GM12878 (cell line): Measurements from ENCODE around the gene POLR3G. TPM values are rescaled to one million over a fixed set of nuclear protein-coding genes. Genes with fewer than 3 reads are reported as not detected.

Experiments used
- ATAC-seq: fragments of 200-7000 bp; cut with Tn5 transposase; 3 replicates; pipeline ENCODE4 v1.9.1; 2020; ENCODE audit warnings: mild to moderate bottlenecking, moderate library complexity
- BruUV-seq: library from RNA; stranded (reverse); fragments of 400-500 nt; replicated peaks from 2 replicates; lab custom pipeline; 2021; lab: Mats Ljungman, UMichigan
- CTCF ChIA-PET: fragments of 300-600 bp; sonication (Branson Sonifier 250); formaldehyde crosslinking; extraction: SDS; loops from one replicate; lab custom pipeline; 2021; ENCODE audit warnings: inconsistent platforms; lab: Yijun Ruan, JAX
- POLR2A ChIA-PET: fragments of 350-600 bp; formaldehyde crosslinking; extraction: SDS; loops from one replicate; lab custom pipeline; 2021; ENCODE audit warnings: inconsistent platforms; lab: Charles Lee
- RAD21 ChIA-PET: fragments of 300-600 bp; sonication (Branson Sonifier 250); formaldehyde crosslinking; loops from one replicate; lab custom pipeline; 2023; ENCODE audit warnings: antibody characterized with exemption; ENCODE audit not compliant: unreplicated experiment; lab: Charles Lee
- SMC1A ChIA-PET: fragments of 300-600 bp; sonication (Branson Sonifier 250); formaldehyde crosslinking; loops from one replicate; lab custom pipeline; 2023; ENCODE audit not compliant: unreplicated experiment, uncharacterized antibody; lab: Charles Lee
- DNase-seq: peaks from one replicate; pipeline ENCODE4 v3.0.0-alpha.2; 2011; ENCODE audit warnings: low read depth, low spot score
- FAIRE-seq: peaks from 3 replicates; lab custom pipeline; 2011; peaks lifted over from hg19 to GRCh38; lab: Jason Lieb, UNC
- H2AFZ ChIP-seq: 2 replicates; pipeline ENCODE4 v1.6.0; 2011; ENCODE audit warnings: low read depth, low read length, control low read depth; ENCODE audit not compliant: control insufficient read depth
- H3K27ac ChIP-seq: 2 replicates; pipeline ENCODE4 v1.5.1; 2011; ENCODE audit warnings: control low read depth; ENCODE audit not compliant: control insufficient read depth, insufficient read depth
- H3K27me3 ChIP-seq, 2 experiments: replicated peaks in 1 of 2; 2 replicates each; pipeline versions ENCODE4 v1.6.0 to v1.6.1; 2011; ENCODE audit warnings: low read length in 1 of 2; ENCODE audit not compliant: control insufficient read depth in 2 of 2, insufficient read depth in 2 of 2
- H3K36me3 ChIP-seq, 2 experiments: 2 replicates each; pipeline ENCODE4 v1.5.1; 2011; ENCODE audit warnings: low read length in 1 of 2; ENCODE audit not compliant: control insufficient read depth in 2 of 2, insufficient read depth in 2 of 2
- H3K4me1 ChIP-seq: 2 replicates; pipeline ENCODE4 v1.6.1; 2011; ENCODE audit warnings: mild to moderate bottlenecking, low read length, moderate library complexity, mixed read lengths; ENCODE audit not compliant: control insufficient read depth, insufficient read depth
- H3K4me2 ChIP-seq: 2 replicates; pipeline ENCODE4 v1.6.0; 2011; ENCODE audit warnings: control low read depth; ENCODE audit not compliant: control insufficient read depth, insufficient read depth
- H3K4me3 ChIP-seq: fragments of 200-600 bp; sonication (generic); 2 replicates; pipeline ENCODE4 v1.5.1; 2016
- H3K79me2 ChIP-seq: 2 replicates; pipeline ENCODE4 v1.6.0; 2011; ENCODE audit warnings: low read length; ENCODE audit not compliant: control insufficient read depth, insufficient read depth
- H3K9ac ChIP-seq: 2 replicates; pipeline ENCODE4 v1.8.0; 2011; ENCODE audit warnings: low read length, control low read depth, mixed read lengths; ENCODE audit not compliant: control insufficient read depth, insufficient read depth
- H3K9me3 ChIP-seq: replicated peaks from 3 replicates; pipeline ENCODE4 v1.5.1; 2011; ENCODE audit warnings: mild to moderate bottlenecking, low read length; ENCODE audit not compliant: control insufficient read depth, insufficient read depth
- H4K20me1 ChIP-seq: 2 replicates; pipeline ENCODE4 v1.6.0; 2011; ENCODE audit not compliant: control insufficient read depth, insufficient read depth
- BHLHE40 ChIP-seq, 2 experiments: fragments of 450-650 bp in 1 of 2; IDR thresholded peaks; 2 replicates each; pipeline ENCODE4 v1.6.1; 2011 to 2017; ENCODE audit warnings: low read depth in 2 of 2, borderline replicate concordance in 1 of 2, improper control_type of control experiment in 1 of 2, low read length in 1 of 2, mild to moderate bottlenecking in 1 of 2
- BRCA1 ChIP-seq: IDR thresholded peaks from 2 replicates; pipeline ENCODE4 v1.6.1; 2011; ENCODE audit warnings: low read depth, low read length, improper control_type of control experiment
- CREM ChIP-seq: IDR thresholded peaks from 2 replicates; pipeline ENCODE4 v1.6.1; 2014; ENCODE audit warnings: antibody characterized with exemption, low read depth
- EP300 ChIP-seq, 2 experiments: fragments of 150-350 bp in 1 of 2; IDR thresholded peaks; 2 replicates each; pipeline ENCODE4 v1.6.1; 2011 to 2012; ENCODE audit warnings: low read depth in 2 of 2, low read length in 2 of 2, borderline replicate concordance in 1 of 2, improper control_type of control experiment in 1 of 2, inconsistent platforms in 1 of 2; ENCODE audit not compliant: control insufficient read depth in 1 of 2
- HDAC2 ChIP-seq: fragments of 200-600 bp; sonication (generic); IDR thresholded peaks from 2 replicates; pipeline ENCODE4 v1.6.1; 2017
- IKZF2 ChIP-seq, 2 experiments: fragments of 450-650 bp; IDR thresholded peaks; 2 replicates each; pipeline ENCODE4 v1.6.1; 2017; ENCODE audit warnings: mild to moderate bottlenecking in 2 of 2, moderate library complexity in 2 of 2
- NKRF ChIP-seq: fragments of 450-650 bp; conservative IDR thresholded peaks from 2 replicates; pipeline ENCODE4 v1.6.1; 2017; ENCODE audit warnings: mild to moderate bottlenecking, moderate library complexity
- PML ChIP-seq: IDR thresholded peaks from 2 replicates; pipeline ENCODE4 v1.6.1; 2012; ENCODE audit warnings: low read length, inconsistent platforms
- RFX5 ChIP-seq: IDR thresholded peaks from 2 replicates; pipeline ENCODE4 v1.6.1; 2011; ENCODE audit warnings: low read depth, low read length, improper control_type of control experiment
- STAT1 ChIP-seq: fragments of 450-650 bp; conservative IDR thresholded peaks from 2 replicates; pipeline ENCODE4 v1.6.1; 2014; ENCODE audit warnings: antibody characterized with exemption, mild to moderate bottlenecking
- TARDBP ChIP-seq: IDR thresholded peaks from 2 replicates; pipeline ENCODE4 v1.6.1; 2016; ENCODE audit warnings: borderline replicate concordance
- WRNIP1 ChIP-seq: IDR thresholded peaks from 2 replicates; pipeline ENCODE4 v1.6.1; 2011; ENCODE audit warnings: low read depth, low read length, improper control_type of control experiment, borderline replicate concordance
- YY1 ChIP-seq: IDR thresholded peaks from 2 replicates; pipeline ENCODE4 v1.6.1; 2011; ENCODE audit warnings: low read depth, mild to moderate bottlenecking, low read length
- ZNF384 ChIP-seq: IDR thresholded peaks from 2 replicates; pipeline ENCODE4 v1.6.1; 2012; ENCODE audit warnings: low read depth, mild to moderate bottlenecking, low read length, improper control_type of control experiment, borderline replicate concordance
- WGBS: methylation state at CpG from one replicate; pipeline ENCODE4 v1.1.6; 2016; ENCODE audit warnings: low lambda C conversion rate; ENCODE audit not compliant: insufficient replicate concordance, insufficient coverage; ENCODE audit errors: missing lambda C conversion rate; 5-methylcytosine and 5-hydroxymethylcytosine counted together
- in situ Hi-C: fragments of 300-500 bp; cut with MboI; formaldehyde crosslinking; loops from 9 replicates; pipeline ENCODE4 v1.14.3; 2018; ENCODE audit warnings: mixed read lengths
- intact Hi-C: fragments of 100-400 bp; cut with micrococcal nuclease; formaldehyde crosslinking; loops from one replicate; pipeline ENCODE4 v1.14.2; 2022; ENCODE audit not compliant: unreplicated experiment
- polyA plus RNA-seq, 11 experiments: library from polyadenylated mRNA; depleted of rRNA in 4 of 11; unstranded in 6 of 11; stranded (reverse) in 5 of 11; fragments of >200 nt; fragmentation: Nextera tagmentation in 4 of 11; fragmentation: Illumina TruSeq in 1 of 11; extraction: Ambion mirVana in 4 of 11; extraction: Trizol in 1 of 11; gene quantifications; 1 replicate in 1 of 11; 2 replicates in 10 of 11; pipeline versions ENCODE4 v1.2.1 to v1.2.3, GENCODE V29; 2011 to 2016; ENCODE audit warnings: inconsistent platforms in 2 of 11, missing spikeins in 2 of 11, low read depth in 1 of 11
- total RNA-seq, 4 experiments: library from RNA; depleted of rRNA in 3 of 4; stranded (reverse); fragments of >200 nt in 3 of 4; fragmentation: Illumina TruSeq in 1 of 4; extraction: Trizol in 1 of 4; gene quantifications; 2 replicates each; pipeline versions ENCODE4 v1.2.1 to v1.2.3, GENCODE V29; 2013 to 2021
- TF ChIP-seq, protein P1 (sequence below): IDR thresholded peaks from 2 replicates; pipeline ENCODE4 v1.6.1; 2012; ENCODE audit warnings: low read depth, low read length, improper control_type of control experiment

The POLR3G gene
- total and polyA plus RNA-seq, 10 of the 15 experiments (the other 5 are each of a cell fraction or from before 2014, with no cell fraction given): 15.2 to 50.9 (median 27.5) TPM

DNA sequence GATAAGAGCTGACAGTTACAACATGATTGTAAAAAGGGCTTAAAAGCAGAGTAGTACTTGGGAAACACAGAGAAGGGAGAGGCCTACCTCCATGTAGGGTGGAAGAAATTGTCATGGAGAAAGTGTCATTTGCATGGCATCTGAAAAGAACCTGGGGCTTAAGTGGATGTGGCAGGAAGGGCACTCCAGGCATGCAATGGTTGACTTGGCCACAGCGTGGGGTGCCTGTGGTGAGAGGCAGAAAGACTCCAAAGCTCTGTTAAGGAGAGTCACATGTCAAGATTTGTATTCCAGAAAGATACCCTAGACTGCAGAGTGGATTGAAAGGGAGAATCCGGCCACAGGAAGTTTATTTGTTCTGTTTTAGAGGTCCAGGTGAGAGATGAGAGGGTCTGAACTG is 2.4 kb downstream of the POLR3G start:
- Histone ChIP-seq H3K27ac (no peak overlapping the region), H3K36me3 (no peaks in the 10 kb centered on the region), H3K9me3 (no peaks in the 10 kb centered on the region), H4K20me1 (no peaks in the 10 kb centered on the region), H3K4me1 (peaks cover 3% of the 10 kb centered on the region; the same call in 1 of the 2 replicates), H3K9ac (no peak overlapping the region), H3K4me2 (peak overlapping the region; percentile 10), H3K79me2 (peaks cover 29% of the 10 kb centered on the region), H3K4me3 (peak overlapping the region; percentile 8; the same call in 1 of the 2 replicates), H3K27me3 (no peaks in the 10 kb centered on the region), H2AFZ (no peak overlapping the region)
- ChIA-PET RAD21 (interaction anchor here (1.0 to 4.6 kb wide), 5 partner anchors 23 to 67 kb away, joined by 3 to 37 read pairs (median 4); partner anchors contain the start of gene LYSMD3), POLR2A (interaction anchor here (1.2 kb wide), 1 partner anchor 11 kb away, joined by 6 read pairs; no protein-coding TSS in a partner anchor), SMC1A (interaction anchor here (1.0 to 2.0 kb wide), 8 partner anchors 10 to 127 kb away, joined by 3 to 9 read pairs (median 6); partner anchors contain the start of gene LYSMD3), CTCF (interaction anchor here (0.7 to 4.9 kb wide), 8 partner anchors 10 to 325 kb away, joined by 3 to 30 read pairs (median 4); partner anchors contain the start of gene LYSMD3)
- BruUV-seq: no TSS peak
- ATAC-seq (no peak), FAIRE-seq (no peak), DNase-seq (no peak)
- TF ChIP-seq WRNIP1 (no peak), PML (no peak), RFX5 (no peak), HDAC2 (no peak), TARDBP (no peak), ZNF384 (no peak), CREM (no peak), EP300 (IDR thresholded peaks at IDR 0.05; ENCODE audit: borderline replicate concordance in 1 of 2, control insufficient read depth in 1 of 2, low read depth in 2 of 2, low read length in 2 of 2) (no peak), NKRF (no peak), STAT1 (no peak), YY1 (no peak), BHLHE40 (IDR thresholded peaks at IDR 0.05; ENCODE audit: borderline replicate concordance in 1 of 2, low read depth in 2 of 2, low read length in 1 of 2) (no peak), BRCA1 (no peak), IKZF2 (IDR thresholded peaks at IDR 0.05) (no peak)
- TF ChIP-seq, protein P1, sequence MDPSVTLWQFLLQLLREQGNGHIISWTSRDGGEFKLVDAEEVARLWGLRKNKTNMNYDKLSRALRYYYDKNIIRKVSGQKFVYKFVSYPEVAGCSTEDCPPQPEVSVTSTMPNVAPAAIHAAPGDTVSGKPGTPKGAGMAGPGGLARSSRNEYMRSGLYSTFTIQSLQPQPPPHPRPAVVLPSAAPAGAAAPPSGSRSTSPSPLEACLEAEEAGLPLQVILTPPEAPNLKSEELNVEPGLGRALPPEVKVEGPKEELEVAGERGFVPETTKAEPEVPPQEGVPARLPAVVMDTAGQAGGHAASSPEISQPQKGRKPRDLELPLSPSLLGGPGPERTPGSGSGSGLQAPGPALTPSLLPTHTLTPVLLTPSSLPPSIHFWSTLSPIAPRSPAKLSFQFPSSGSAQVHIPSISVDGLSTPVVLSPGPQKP: no peak
- 88% methylated on average over 2 of the region's 2 CpGs for WGBS
- in situ Hi-C loops (no loop called here), intact Hi-C loops (loop anchor here (10.0 kb wide), 1 partner anchor 908 kb away; the partner anchor contains the start of gene ARRDC3)
